GM10248 (cell line): ENCODE measurements around the gene SAMM50.

ENCODE experiments used
- CTCF ChIA-PET: fragments of 300-600 bp; sonication (Branson Sonifier 250); formaldehyde crosslinking; extraction: SDS; loops from one replicate; lab custom pipeline; 2021; ENCODE audit warnings: antibody characterized with exemption; lab: Yijun Ruan, JAX
- POLR2A ChIA-PET: fragments of 350-650 bp; sonication (Branson Sonifier 250); formaldehyde crosslinking; extraction: SDS; loops from one replicate; lab custom pipeline; 2020; ENCODE audit warnings: antibody characterized with exemption; lab: Yijun Ruan, JAX
- DNase-seq: peaks from one replicate; pipeline ENCODE4 v3.0.0; 2012; ENCODE audit errors: extremely low spot score
- CTCF ChIP-seq: IDR thresholded peaks from 2 replicates; pipeline ENCODE4 v1.5.1; 2012; ENCODE audit warnings: mild to moderate bottlenecking, low read depth; ENCODE audit errors: extremely low read depth, missing control alignments, control extremely low read depth

The SAMM50 gene

GRCh38 chr22:44023404-44024287, 68.4 kb downstream of the SAMM50 start:
- POLR2A ChIA-PET: interaction anchor here (0.5 to 1.6 kb wide), 7 partner anchors 16 to 83 kb away, joined by 3 to 5 read pairs (median 4); partner anchors contain the start of gene SAMM50
- TF ChIP-seq CTCF: no peak
- CTCF ChIA-PET: interaction anchor here (2.1 kb wide), 1 partner anchor 30 kb away, joined by 15 read pairs; no protein-coding TSS in a partner anchor
- peak; percentile 80 for DNase-seq

- ChIA-PET POLR2A (interaction anchor here (0.5 to 0.7 kb wide), 5 partner anchors 15 to 82 kb away, joined by 3 to 4 read pairs (median 4); partner anchors contain the start of gene SAMM50), CTCF (interaction anchor here (2.1 kb wide), 1 partner anchor 31 kb away, joined by 15 read pairs; no protein-coding TSS in a partner anchor)
- TF ChIP-seq CTCF: no peak
- DNase-seq: peak; percentile 39
Measured at GRCh38 chr22:44024288-44024921, 69.2 kb downstream of the SAMM50 start, which contains the start of gene PARVB. Gene PARVB (plus strand): TSS chr22:44024302. CDS start chr22:44024340, 38 bp downstream.

DNA sequence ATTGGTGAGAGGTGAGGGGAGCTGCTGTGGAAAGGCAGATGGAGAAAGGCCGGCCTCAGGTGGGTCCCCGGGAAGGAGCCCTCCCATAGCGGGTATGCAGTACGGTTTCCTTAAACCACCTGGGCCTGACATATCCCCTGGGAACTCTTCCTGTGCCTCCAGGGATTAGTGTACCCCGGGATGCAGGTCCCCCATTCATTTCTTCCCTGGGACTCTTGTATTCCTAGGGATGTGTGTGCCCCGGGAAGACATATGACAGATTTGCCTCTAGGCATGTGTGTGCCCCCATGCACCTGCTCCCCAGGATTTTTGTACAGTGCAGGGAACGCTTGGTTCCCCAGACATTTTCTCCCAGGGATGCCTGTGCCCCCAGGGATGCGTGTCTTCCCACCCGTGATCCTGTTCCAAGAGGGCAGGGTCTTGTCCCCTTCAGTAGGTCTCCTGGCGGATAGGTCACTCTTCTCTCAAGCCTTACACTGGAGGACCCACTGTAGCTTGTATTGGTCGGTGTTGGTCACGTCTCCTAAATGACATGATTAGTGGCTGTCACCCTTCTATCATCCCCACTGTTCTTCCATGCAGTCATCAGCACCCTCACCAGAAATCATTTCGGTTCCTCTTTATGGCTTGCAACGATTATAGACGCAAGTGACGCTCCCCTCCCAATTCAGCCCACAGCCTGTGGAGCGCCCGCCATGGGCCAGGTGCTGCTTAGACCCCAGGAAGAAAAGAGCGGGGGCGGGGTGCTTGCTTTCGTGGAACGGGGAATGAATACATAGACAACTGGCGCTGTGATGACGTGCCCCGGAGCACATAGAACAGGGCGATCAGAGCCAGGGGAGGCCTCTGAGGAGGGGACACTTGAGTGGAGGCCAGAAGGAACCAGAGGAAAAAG, 70.2 kb downstream of the SAMM50 start:
- ChIA-PET POLR2A (interaction anchor here (0.6 to 3.7 kb wide), 8 partner anchors 13 to 1010 kb away, joined by 3 to 25 read pairs (median 5); partner anchors contain the start of gene PACSIN2), CTCF (interaction anchor here (0.7 to 4.0 kb wide), 3 partner anchors 32 to 60 kb away, joined by 3 to 18 read pairs (median 18); no protein-coding TSS in a partner anchor)
- TF ChIP-seq CTCF: no peak
- peak; percentile 91 for DNase-seq

GRCh38 chr22:44026066-44026629, 70.9 kb downstream of the SAMM50 start:
- TF ChIP-seq CTCF: no peak
- ChIA-PET POLR2A (interaction anchor here (0.6 to 3.7 kb wide), 13 partner anchors 10 to 1122 kb away, joined by 3 to 25 read pairs (median 5); no protein-coding TSS in a partner anchor), CTCF (interaction anchor here (0.9 to 4.0 kb wide), 9 partner anchors 13 to 60 kb away, joined by 3 to 18 read pairs (median 6); no protein-coding TSS in a partner anchor)
- no peak for DNase-seq

- no peak for TF ChIP-seq CTCF
- POLR2A ChIA-PET: interaction anchor here (0.6 to 3.7 kb wide), 12 partner anchors 11 to 1121 kb away, joined by 3 to 25 read pairs (median 5); partner anchors contain the start of gene PARVG
- CTCF ChIA-PET: interaction anchor here (0.7 to 4.0 kb wide), 10 partner anchors 10 to 59 kb away, joined by 3 to 18 read pairs (median 6); no protein-coding TSS in a partner anchor
- DNase-seq: peak; percentile 88
Measured at GRCh38 chr22:44026630-44027511, 71.6 kb downstream of the SAMM50 start.
